Brain microvascular endothelial cell (primary cell): ENCODE measurements around the gene ZNF789.

Source experiments
- DNase-seq: peaks from one replicate; pipeline ENCODE4 v3.0.0-alpha.2; 2020
- H3K27ac ChIP-seq: fragments of 250-450 bp; sonication (Bioruptor Pico); 2 replicates; pipeline ENCODE4 v1.5.1; 2020; ENCODE audit warnings: mild to moderate bottlenecking, moderate library complexity
- H3K27me3 ChIP-seq: fragments of 250-450 bp; sonication (Bioruptor Pico); replicated peaks from 2 replicates; pipeline ENCODE4 v1.5.1; 2020; ENCODE audit warnings: mild to moderate bottlenecking
- H3K36me3 ChIP-seq: fragments of 250-450 bp; sonication (Bioruptor Pico); replicated peaks from 2 replicates; pipeline ENCODE4 v1.5.1; 2020; ENCODE audit warnings: mild to moderate bottlenecking
- H3K4me3 ChIP-seq: 2 replicates; pipeline ENCODE4 v1.5.1; 2011; ENCODE audit warnings: low read depth, mild to moderate bottlenecking, control low read depth, low read length, moderate library complexity
- CTCF ChIP-seq: IDR thresholded peaks from 2 replicates; pipeline ENCODE4 v1.5.1; 2011; ENCODE audit warnings: low read depth, mild to moderate bottlenecking, moderate library complexity, low read length, control low read depth, inconsistent platforms; ENCODE audit errors: missing control alignments
- in situ Hi-C: cut with HindIII; loops from 2 replicates; pipeline ENCODE4 v1.10.0; 2017; ENCODE audit warnings: low sequenced_read_pairs, low pct_ligation_motif_present

ZNF789 gene

GRCh38 chr7:99456288-99456687 lies 16.4 kb upstream of the ZNF789 start:
- H3K27me3 ChIP-seq: no peaks in the 10 kb centered on the region
- DNase-seq: no peak
- H3K27ac ChIP-seq: no peak overlapping the region
- no peak for TF ChIP-seq CTCF
- no peak overlapping the region for H3K4me3 ChIP-seq
- in situ Hi-C loops: no loop called here
- H3K36me3 ChIP-seq: peaks cover 84% of the 10 kb centered on the region

GRCh38 chr7:99457050-99457649 lies 15.5 kb upstream of the ZNF789 start:
- Histone ChIP-seq H3K4me3 (no peak overlapping the region), H3K27ac (no peak overlapping the region), H3K36me3 (peaks cover 78% of the 10 kb centered on the region), H3K27me3 (no peaks in the 10 kb centered on the region)
- DNase-seq: no peak
- in situ Hi-C loops: no loop called here
- no peak for TF ChIP-seq CTCF

GRCh38 chr7:99457650-99458493 lies 14.8 kb upstream of the ZNF789 start:
- TF ChIP-seq CTCF: no peak
- in situ Hi-C loops: no loop called here
- Histone ChIP-seq H3K27ac (no peak overlapping the region), H3K36me3 (peaks cover 77% of the 10 kb centered on the region), H3K27me3 (no peaks in the 10 kb centered on the region), H3K4me3 (no peak overlapping the region)
- DNase-seq: no peak

- peaks cover 69% of the 10 kb centered on the region for H3K36me3 ChIP-seq
- no peak for DNase-seq
- no peak overlapping the region for H3K4me3 ChIP-seq
- TF ChIP-seq CTCF: peak; percentile 58
- H3K27ac ChIP-seq: no peak overlapping the region
- in situ Hi-C loops: no loop called here
- H3K27me3 ChIP-seq: no peaks in the 10 kb centered on the region
These were observed 13.6 kb upstream of the ZNF789 start for GRCh38 chr7:99459087-99459486.

GRCh38 chr7:99460651-99461050 lies 12.0 kb upstream of the ZNF789 start:
- Histone ChIP-seq H3K27ac (no peak overlapping the region), H3K4me3 (no peak overlapping the region), H3K36me3 (peaks cover 58% of the 10 kb centered on the region), H3K27me3 (no peaks in the 10 kb centered on the region)
- DNase-seq: no peak
- in situ Hi-C loops: no loop called here
- no peak for TF ChIP-seq CTCF
